Keratinocyte (primary cell): ENCODE measurements around the gene RNF169. TPM values are rescaled to one million over a fixed set of nuclear protein-coding genes. Genes with fewer than 3 reads are reported as not detected.

Experiments used
- DNase-seq: peaks from one replicate; pipeline ENCODE4 v3.0.0-alpha.2; 2011; ENCODE audit warnings: low read depth, missing footprints, low spot score
- FAIRE-seq: peaks from 2 replicates; lab custom pipeline; 2011; peaks lifted over from hg19 to GRCh38; lab: Jason Lieb, UNC
- H2AFZ ChIP-seq: 2 replicates; pipeline ENCODE4 v1.6.0; 2012; ENCODE audit warnings: low read length, control low read depth, inconsistent platforms; ENCODE audit not compliant: control insufficient read depth
- H3K27ac ChIP-seq: 2 replicates; pipeline ENCODE4 v1.5.1; 2011; ENCODE audit warnings: low read length; ENCODE audit not compliant: control insufficient read depth, insufficient read depth
- H3K27me3 ChIP-seq: 3 replicates; pipeline ENCODE4 v1.6.0; 2011; ENCODE audit warnings: low read length; ENCODE audit not compliant: control insufficient read depth, insufficient read depth; ENCODE audit errors: extremely low read depth
- H3K36me3 ChIP-seq, 2 experiments: 2 replicates in 1 of 2; 3 replicates in 1 of 2; pipeline ENCODE4 v1.5.1; 2011; ENCODE audit warnings: low read length in 2 of 2, mild to moderate bottlenecking in 1 of 2; ENCODE audit not compliant: control insufficient read depth in 2 of 2, insufficient read depth in 2 of 2; ENCODE audit errors: extremely low read depth in 1 of 2
- H3K4me1 ChIP-seq: 3 replicates; pipeline ENCODE4 v1.5.1; 2011; ENCODE audit warnings: low read length; ENCODE audit not compliant: control insufficient read depth, insufficient read depth; ENCODE audit errors: extremely low read depth
- H3K4me2 ChIP-seq: 3 replicates; pipeline ENCODE4 v1.6.0; 2011; ENCODE audit warnings: low read depth, low read length; ENCODE audit not compliant: control insufficient read depth, insufficient read depth; ENCODE audit errors: extremely low read depth
- H3K4me3 ChIP-seq, 3 experiments: fragments of 200-600 bp in 1 of 3; sonication (generic) in 1 of 3; 2 replicates in 2 of 3; 3 replicates in 1 of 3; pipeline ENCODE4 v1.5.1; 2011 to 2016; ENCODE audit warnings: low read length in 3 of 3, mild to moderate bottlenecking in 3 of 3, control low read depth in 2 of 3, inconsistent platforms in 1 of 3, low read depth in 1 of 3, mixed read lengths in 1 of 3, mixed run types in 1 of 3, moderate library complexity in 1 of 3; ENCODE audit not compliant: control insufficient read depth in 2 of 3, insufficient read depth in 2 of 3; ENCODE audit errors: extremely low read depth in 1 of 3
- H3K79me2 ChIP-seq: 2 replicates; pipeline ENCODE4 v1.6.0; 2012; ENCODE audit warnings: low read length; ENCODE audit not compliant: control insufficient read depth, insufficient read depth
- H3K9ac ChIP-seq: 3 replicates; pipeline ENCODE4 v1.6.0; 2011; ENCODE audit warnings: low read length; ENCODE audit not compliant: control insufficient read depth, insufficient read depth; ENCODE audit errors: extremely low read depth
- H3K9me1 ChIP-seq: 3 replicates; pipeline ENCODE4 v1.6.0; 2011; ENCODE audit warnings: low read length; ENCODE audit not compliant: control insufficient read depth, insufficient read depth; ENCODE audit errors: extremely low read depth
- H3K9me3 ChIP-seq: 2 replicates; pipeline ENCODE4 v1.5.1; 2012; ENCODE audit warnings: low read depth, low read length; ENCODE audit not compliant: control insufficient read depth
- H4K20me1 ChIP-seq: 3 replicates; pipeline ENCODE4 v1.6.0; 2011; ENCODE audit warnings: low read length; ENCODE audit not compliant: control insufficient read depth, insufficient read depth; ENCODE audit errors: extremely low read depth
- CTCF ChIP-seq, 3 experiments: IDR thresholded peaks in 1 of 3; conservative IDR thresholded peaks in 1 of 3; optimal IDR thresholded peaks in 1 of 3; 2 replicates in 2 of 3; 3 replicates in 1 of 3; pipeline versions ENCODE3 to v1.5.1; 2011; ENCODE audit warnings: low read length in 3 of 3, mild to moderate bottlenecking in 3 of 3, moderate library complexity in 2 of 3, control low read depth in 1 of 3, inconsistent platforms in 1 of 3; ENCODE audit not compliant: insufficient read depth in 2 of 3; ENCODE audit errors: extremely low read depth in 1 of 3
- EZH2 ChIP-seq: IDR thresholded peaks from one replicate; pipeline ENCODE4 v1.6.1; 2012; ENCODE audit warnings: inconsistent platforms, mild to moderate bottlenecking, low read length, moderate library complexity
- dilution Hi-C: fragments of 300-500 bp; cut with MboI; formaldehyde crosslinking; loops from one replicate; pipeline ENCODE4 v1.7.0; 2020; ENCODE audit warnings: low sequenced_read_pairs; ENCODE audit not compliant: extremely low pct_ligation_motif_present
- polyA plus RNA-seq, 5 experiments: library from polyadenylated mRNA; depleted of rRNA in 3 of 5; stranded (reverse) in 3 of 5; stranded (forward) in 1 of 5; unstranded in 1 of 5; fragments of >200 nt; gene quantifications; 1 replicate in 1 of 5; 2 replicates in 3 of 5; 3 replicates in 1 of 5; pipeline versions ENCODE4 v1.2.1 to v1.2.3, GENCODE V29; 2011 to 2012; ENCODE audit warnings: missing spikeins in 2 of 5, low read depth in 1 of 5, low replicate concordance in 1 of 5

RNF169 gene
- polyA plus RNA-seq, 1 donor (not counting 4 experiments of a cell fraction or from before 2014, with no cell fraction given), result 8.9 TPM

GRCh38 chr11:74720596-74721478 is 27.8 kb upstream of the RNF169 start:
- Histone ChIP-seq H2AFZ (no peak overlapping the region), H4K20me1 (no peaks in the 10 kb centered on the region), H3K36me3 (no peaks in the 10 kb centered on the region), H3K27ac (no peak overlapping the region), H3K9ac (no peak overlapping the region), H3K4me1 (no peaks in the 10 kb centered on the region), H3K9me3 (no peaks in the 10 kb centered on the region), H3K4me3 (no peak overlapping the region), H3K79me2 (no peaks in the 10 kb centered on the region), H3K4me2 (no peak overlapping the region), H3K27me3 (peaks cover 8% of the 10 kb centered on the region), H3K9me1 (no peaks in the 10 kb centered on the region)
- DNase-seq (no peak), FAIRE-seq (no peak)
- dilution Hi-C loops, result no loop called here
- TF ChIP-seq CTCF (optimal IDR thresholded peaks at IDR 0.05 in 1 of 3, IDR thresholded peaks at IDR 0.05 in 1 of 3, conservative IDR thresholded peaks at IDR 0.05 in 1 of 3; ENCODE audit: extremely low read depth in 1 of 3, insufficient read depth in 2 of 3, low read length in 3 of 3) (no peak), EZH2 (no peak)

- dilution Hi-C loops, result no loop called here
- Histone ChIP-seq H3K27me3 (peaks cover 8% of the 10 kb centered on the region), H3K9ac (no peak overlapping the region), H3K4me2 (no peak overlapping the region), H2AFZ (no peak overlapping the region), H3K4me3 (no peak overlapping the region), H3K9me3 (no peaks in the 10 kb centered on the region), H3K9me1 (no peaks in the 10 kb centered on the region), H3K79me2 (no peaks in the 10 kb centered on the region), H3K27ac (no peak overlapping the region), H4K20me1 (no peaks in the 10 kb centered on the region), H3K36me3 (no peaks in the 10 kb centered on the region), H3K4me1 (no peaks in the 10 kb centered on the region)
- DNase-seq, result no peak
- TF ChIP-seq CTCF (optimal IDR thresholded peaks at IDR 0.05 in 1 of 3, IDR thresholded peaks at IDR 0.05 in 1 of 3, conservative IDR thresholded peaks at IDR 0.05 in 1 of 3; ENCODE audit: extremely low read depth in 1 of 3, insufficient read depth in 2 of 3, low read length in 3 of 3), result no peak
- no peak for FAIRE-seq
Observed at GRCh38 chr11:74721479-74721835, 27.2 kb upstream of the RNF169 start.
